ENCODE measurements around the gene DENND5B. TPM values are rescaled to one million over a fixed set of nuclear protein-coding genes. Genes with fewer than 3 reads are reported as not detected.

The DENND5B gene
- total RNA-seq, 1 experiment from 2014 or later, result 34.9 TPM

DNA sequence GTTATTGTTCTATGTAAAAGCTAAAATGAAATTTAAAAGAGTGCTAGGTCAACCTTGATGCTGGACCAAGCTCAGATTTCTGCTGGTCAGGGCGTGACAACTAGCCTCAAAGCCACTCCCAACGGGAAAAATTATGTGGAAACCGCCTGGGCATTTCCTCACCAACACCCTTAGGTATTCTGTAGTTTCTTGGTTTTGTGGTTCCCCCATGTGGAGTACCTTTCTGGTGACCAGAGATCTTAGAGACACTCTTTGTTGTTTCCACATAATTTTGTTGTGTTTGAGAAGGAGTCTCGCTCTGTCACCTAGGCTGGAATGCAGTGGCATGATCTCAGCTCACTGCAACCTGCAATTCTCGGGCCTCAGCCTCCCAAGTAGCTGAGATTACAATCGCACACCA, 119.9 kb downstream of the DENND5B start:
- ChIA-PET POLR2A (no interaction called here), CTCF (no interaction called here)
- no TSS peak for BruUV-seq (replicated peaks)
- Mint-ChIP-seq H3K27me3 (ENCODE audit: insufficient read depth, unreplicated experiment) (no peaks in the 10 kb centered on the region), H3K36me3 (ENCODE audit: insufficient read depth, unreplicated experiment) (peaks cover 4% of the 10 kb centered on the region), H3K4me3 (ENCODE audit: unreplicated experiment) (no peak overlapping the region), H3K27ac (ENCODE audit: unreplicated experiment) (no peak overlapping the region), H3K4me1 (ENCODE audit: low read depth, unreplicated experiment) (peaks cover 14% of the 10 kb centered on the region), H3K9me3 (ENCODE audit: unreplicated experiment) (peaks cover 3% of the 10 kb centered on the region)
- no peak for DNase-seq
- Histone ChIP-seq H3K4me3 (ENCODE audit: low read depth, low read length) (no peak overlapping the region), H3K9me3 (no peaks in the 10 kb centered on the region), H3K27me3 (replicated peaks; ENCODE audit: control insufficient read depth, insufficient read depth, low read length) (no peaks in the 10 kb centered on the region), H3K36me3 (ENCODE audit: control insufficient read depth, insufficient read depth, low read length) (no peaks in the 10 kb centered on the region), H3K4me1 (no peaks in the 10 kb centered on the region)
- TF ChIP-seq, protein P1, sequence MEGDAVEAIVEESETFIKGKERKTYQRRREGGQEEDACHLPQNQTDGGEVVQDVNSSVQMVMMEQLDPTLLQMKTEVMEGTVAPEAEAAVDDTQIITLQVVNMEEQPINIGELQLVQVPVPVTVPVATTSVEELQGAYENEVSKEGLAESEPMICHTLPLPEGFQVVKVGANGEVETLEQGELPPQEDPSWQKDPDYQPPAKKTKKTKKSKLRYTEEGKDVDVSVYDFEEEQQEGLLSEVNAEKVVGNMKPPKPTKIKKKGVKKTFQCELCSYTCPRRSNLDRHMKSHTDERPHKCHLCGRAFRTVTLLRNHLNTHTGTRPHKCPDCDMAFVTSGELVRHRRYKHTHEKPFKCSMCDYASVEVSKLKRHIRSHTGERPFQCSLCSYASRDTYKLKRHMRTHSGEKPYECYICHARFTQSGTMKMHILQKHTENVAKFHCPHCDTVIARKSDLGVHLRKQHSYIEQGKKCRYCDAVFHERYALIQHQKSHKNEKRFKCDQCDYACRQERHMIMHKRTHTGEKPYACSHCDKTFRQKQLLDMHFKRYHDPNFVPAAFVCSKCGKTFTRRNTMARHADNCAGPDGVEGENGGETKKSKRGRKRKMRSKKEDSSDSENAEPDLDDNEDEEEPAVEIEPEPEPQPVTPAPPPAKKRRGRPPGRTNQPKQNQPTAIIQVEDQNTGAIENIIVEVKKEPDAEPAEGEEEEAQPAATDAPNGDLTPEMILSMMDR (IDR thresholded peaks at IDR 0.05; ENCODE audit: insufficient read depth in 1 of 2, low read depth in 1 of 2, low read length in 1 of 2, severe bottlenecking in 1 of 2, unreplicated experiment in 1 of 2), result no peak
- intact Hi-C loops (cut with micrococcal nuclease; ENCODE audit: unreplicated experiment), result no loop called here

- Mint-ChIP-seq H3K4me3 (ENCODE audit: unreplicated experiment) (no peak overlapping the region), H3K27me3 (ENCODE audit: insufficient read depth, unreplicated experiment) (no peaks in the 10 kb centered on the region), H3K4me1 (ENCODE audit: low read depth, unreplicated experiment) (peaks cover 10% of the 10 kb centered on the region), H3K9me3 (ENCODE audit: unreplicated experiment) (peaks cover 9% of the 10 kb centered on the region), H3K27ac (ENCODE audit: unreplicated experiment) (no peak overlapping the region), H3K36me3 (ENCODE audit: insufficient read depth, unreplicated experiment) (peaks cover 10% of the 10 kb centered on the region)
- ChIA-PET CTCF (no interaction called here), POLR2A (no interaction called here)
- no peaks in the 10 kb centered on the region for H3K9me3 ChIP-seq
- no peaks in the 10 kb centered on the region for H3K36me3 ChIP-seq (ENCODE audit: control insufficient read depth, insufficient read depth, low read length)
- H3K27me3 ChIP-seq (replicated peaks; ENCODE audit: control insufficient read depth, insufficient read depth, low read length), result no peaks in the 10 kb centered on the region
- DNase-seq, result no peak
- H3K4me1 ChIP-seq, result no peaks in the 10 kb centered on the region
- intact Hi-C loops (cut with micrococcal nuclease; ENCODE audit: unreplicated experiment), result no loop called here
- TF ChIP-seq, protein P1 (IDR thresholded peaks at IDR 0.05; ENCODE audit: insufficient read depth in 1 of 2, low read depth in 1 of 2, low read length in 1 of 2, severe bottlenecking in 1 of 2, unreplicated experiment in 1 of 2), result no peak
- no peak overlapping the region for H3K4me3 ChIP-seq (ENCODE audit: low read depth, low read length)
- BruUV-seq (replicated peaks), result no TSS peak
Measured at GRCh38 chr12:31470459-31470858, 120.5 kb downstream of the DENND5B start.

- BruUV-seq (replicated peaks), result no TSS peak
- no peaks in the 10 kb centered on the region for H3K9me3 ChIP-seq
- Mint-ChIP-seq H3K4me3 (ENCODE audit: unreplicated experiment) (no peak overlapping the region), H3K36me3 (ENCODE audit: insufficient read depth, unreplicated experiment) (peaks cover 16% of the 10 kb centered on the region), H3K27ac (ENCODE audit: unreplicated experiment) (no peak overlapping the region), H3K9me3 (ENCODE audit: unreplicated experiment) (peaks cover 10% of the 10 kb centered on the region), H3K4me1 (ENCODE audit: low read depth, unreplicated experiment) (no peaks in the 10 kb centered on the region), H3K27me3 (ENCODE audit: insufficient read depth, unreplicated experiment) (no peaks in the 10 kb centered on the region)
- ChIA-PET CTCF (no interaction called here), POLR2A (no interaction called here)
- no peak overlapping the region for H3K4me3 ChIP-seq (ENCODE audit: low read depth, low read length)
- TF ChIP-seq, protein P1 (IDR thresholded peaks at IDR 0.05; ENCODE audit: insufficient read depth in 1 of 2, low read depth in 1 of 2, low read length in 1 of 2, severe bottlenecking in 1 of 2, unreplicated experiment in 1 of 2), result no peak
- H3K27me3 ChIP-seq (replicated peaks; ENCODE audit: control insufficient read depth, insufficient read depth, low read length), result no peaks in the 10 kb centered on the region
- DNase-seq, result no peak
- no peaks in the 10 kb centered on the region for H3K4me1 ChIP-seq
- intact Hi-C loops (cut with micrococcal nuclease; ENCODE audit: unreplicated experiment), result no loop called here
- H3K36me3 ChIP-seq (ENCODE audit: control insufficient read depth, insufficient read depth, low read length), result no peaks in the 10 kb centered on the region; the same call in 1 of the 2 replicates
Measured at GRCh38 chr12:31466768-31467167, 124.2 kb downstream of the DENND5B start.

Data from Caco-2 (cell line).